B cell (primary cell): ENCODE results near the gene RPS8. TPM values are rescaled to one million over a fixed set of nuclear protein-coding genes. Genes with fewer than 3 reads are reported as not detected.
A peak's percentile ranks its signal among the peaks of the same experiment; 100 is the strongest.

Experiments used
- ATAC-seq: fragments of 200-7000 bp; cut with Tn5 transposase; one replicate; pipeline ENCODE4 v1.10.0; 2021; ENCODE audit warnings: low read depth, mild to moderate bottlenecking, moderate number of reproducible peaks, moderate library complexity
- CTCF ChIA-PET: fragments of 350-600 bp; sonication (Branson Sonifier 250); formaldehyde crosslinking; loops from one replicate; lab custom pipeline; 2021; ENCODE audit warnings: antibody characterized with exemption, inconsistent platforms; lab: Charles Lee
- POLR2A ChIA-PET: fragments of 350-600 bp; sonication (Branson Sonifier 250); formaldehyde crosslinking; loops from one replicate; lab custom pipeline; 2021; ENCODE audit warnings: antibody characterized with exemption; lab: Charles Lee
- DNase-seq: peaks from one replicate; pipeline ENCODE4 v3.0.0; 2013
- H2AFZ ChIP-seq: 2 replicates; pipeline ENCODE4 v1.6.1; 2012; ENCODE audit warnings: mild to moderate bottlenecking, low read depth, low read length; ENCODE audit not compliant: insufficient read depth, poor library complexity, severe bottlenecking
- H3K27ac ChIP-seq, 2 donors: 1 replicate in 1 of 2; 2 replicates in 1 of 2; pipeline ENCODE4 v1.5.1; 2012 to 2013; ENCODE audit warnings: low read length in 2 of 2, mild to moderate bottlenecking in 2 of 2, moderate library complexity in 1 of 2
- H3K27me3 ChIP-seq, 4 experiments: fragments of 200-600 bp in 1 of 4; sonication (generic) in 1 of 4; replicated peaks in 1 of 4; 1 replicate in 2 of 4; 2 replicates in 2 of 4; pipeline versions ENCODE4 v1.6.1 to v1.7.0; 2013 to 2016; ENCODE audit warnings: low read length in 3 of 4, mild to moderate bottlenecking in 2 of 4, mixed read lengths in 1 of 4, moderate library complexity in 1 of 4; ENCODE audit not compliant: insufficient read depth in 4 of 4, control insufficient read depth in 3 of 4; ENCODE audit errors: control extremely low read depth in 1 of 4
- H3K36me3 ChIP-seq, 2 experiments: replicated peaks in 1 of 2; 1 replicate in 1 of 2; 2 replicates in 1 of 2; pipeline versions ENCODE4 v1.6.1 to v1.7.1; 2013; ENCODE audit warnings: low read length in 1 of 2; ENCODE audit not compliant: insufficient read depth in 2 of 2, control insufficient read depth in 1 of 2; ENCODE audit errors: control extremely low read depth in 1 of 2, extremely low read depth in 1 of 2
- H3K4me1 ChIP-seq, 2 donors: fragments of 200-600 bp in 1 of 2; sonication (generic) in 1 of 2; 1 replicate in 1 of 2; 2 replicates in 1 of 2; pipeline versions ENCODE4 v1.5.1 to v1.6.1; 2013 to 2017; ENCODE audit warnings: low read length in 2 of 2; ENCODE audit not compliant: control insufficient read depth in 2 of 2, insufficient read depth in 2 of 2
- H3K4me2 ChIP-seq: replicated peaks from 2 replicates; pipeline ENCODE3; 2012; ENCODE audit warnings: mild to moderate bottlenecking, low read depth, low read length; ENCODE audit not compliant: poor library complexity, severe bottlenecking
- H3K4me3 ChIP-seq, 5 experiments: fragments of 200-600 bp in 1 of 5; sonication (generic) in 1 of 5; 1 replicate in 3 of 5; 2 replicates in 2 of 5; pipeline versions ENCODE4 v1.5.1 to v1.7.0; 2011 to 2016; ENCODE audit warnings: low read length in 4 of 5, mild to moderate bottlenecking in 4 of 5, low read depth in 2 of 5, control low read depth in 1 of 5, moderate library complexity in 1 of 5; ENCODE audit not compliant: insufficient read depth in 1 of 5; ENCODE audit errors: control extremely low read depth in 1 of 5, extremely low read depth in 1 of 5
- H3K79me2 ChIP-seq: fragments of 200-600 bp; sonication (generic); one replicate; pipeline ENCODE4 v1.6.0; 2016; ENCODE audit warnings: low read length; ENCODE audit not compliant: control insufficient read depth, insufficient read depth
- H3K9ac ChIP-seq: fragments of 200-600 bp; sonication (generic); 2 replicates; pipeline ENCODE4 v1.6.1; 2017; ENCODE audit warnings: mild to moderate bottlenecking, low read length, moderate library complexity
- H3K9me3 ChIP-seq, 3 donors: one replicate each; pipeline versions ENCODE4 v1.6.1 to v1.7.1; 2013; ENCODE audit warnings: low read length in 2 of 3; ENCODE audit not compliant: control insufficient read depth in 2 of 3, insufficient read depth in 1 of 3; ENCODE audit errors: control extremely low read depth in 1 of 3
- H4K20me1 ChIP-seq: 2 replicates; pipeline ENCODE4 v1.6.0; 2012; ENCODE audit warnings: mild to moderate bottlenecking, low read length; ENCODE audit not compliant: insufficient read depth, control insufficient read depth, poor library complexity, severe bottlenecking
- H3K27ac Mint-ChIP-seq: one replicate; pipeline ENCODE4 v1.8.0; 2021; ENCODE audit warnings: mixed read lengths
- H3K27me3 Mint-ChIP-seq: one replicate; pipeline ENCODE4 v1.8.0; 2021; ENCODE audit warnings: mixed read lengths
- H3K4me1 Mint-ChIP-seq: one replicate; pipeline ENCODE4 v1.8.0; 2021; ENCODE audit warnings: mixed read lengths
- H3K4me3 Mint-ChIP-seq: one replicate; pipeline ENCODE4 v1.8.0; 2021; ENCODE audit warnings: mixed read lengths
- H3K9me3 Mint-ChIP-seq: one replicate; pipeline ENCODE4 v1.8.0; 2022; ENCODE audit warnings: mixed read lengths; ENCODE audit not compliant: insufficient read depth
- CTCF ChIP-seq: fragments of 200-600 bp; IDR thresholded peaks from one replicate; pipeline ENCODE4 v1.8.0; 2022; ENCODE audit warnings: antibody characterized with exemption, mild to moderate bottlenecking
- EZH2 ChIP-seq: IDR thresholded peaks from 2 replicates; pipeline ENCODE4 v1.6.1; 2012; ENCODE audit warnings: borderline replicate concordance, low read depth, mild to moderate bottlenecking, moderate library complexity, low read length; ENCODE audit not compliant: insufficient read depth, poor library complexity, severe bottlenecking
- WGBS: methylation state at CpG from one replicate; pipeline ENCODE4 v1.1.5; 2013; ENCODE audit warnings: missing lambda C conversion rate; ENCODE audit not compliant: insufficient coverage; 5-methylcytosine and 5-hydroxymethylcytosine counted together
- intact Hi-C: fragments of 100-400 bp; cut with micrococcal nuclease; formaldehyde crosslinking; loops from one replicate; pipeline ENCODE4 v1.10.0; 2022
- polyA plus RNA-seq: library from polyadenylated mRNA; depleted of rRNA; stranded (reverse); fragments of >200 nt; gene quantifications from 2 replicates; pipeline ENCODE4 v1.2.3, GENCODE V29; 2012
- total RNA-seq, 2 donors: library from RNA; stranded (reverse); fragments of 120-200 nt in 1 of 2; gene quantifications; 1 replicate in 1 of 2; 2 replicates in 1 of 2; pipeline versions ENCODE4 v1.2.3 to v1.2.4, GENCODE V29; 2013 to 2022

RPS8 gene
- total and polyA plus RNA-seq, 2 donors (not counting 1 experiment from before 2014, with no cell fraction given): 2,525 to 4,047 TPM

GRCh38 chr1:44785029-44785380 lies 9.7 kb downstream of the RPS8 start:
- H3K9ac ChIP-seq: peak overlapping the region; percentile 64
- H3K4me2 ChIP-seq: peak overlapping the region; percentile 90
- DNase-seq (no peak), ATAC-seq (no peak)
- H4K20me1 ChIP-seq: peaks cover 4% of the 10 kb centered on the region
- H3K27me3 ChIP-seq: no peaks in the 10 kb centered on the region
- intact Hi-C loops: loop anchor here (5.0 kb wide), 2 partner anchors 202 to 902 kb away; partner anchors contain the start of genes EIF2B3, GPBP1L1 and TMEM69
- ChIA-PET CTCF (interaction anchor here (0.6 to 5.5 kb wide), 11 partner anchors 9 to 704 kb away, joined by 3 to 44 read pairs (median 4); partner anchors contain the start of genes BTBD19, HECTD3, PLK3 and RNU5D-1), POLR2A (interaction anchor here (0.8 to 3.1 kb wide), 6 partner anchors 9 to 518 kb away, joined by 3 to 25 read pairs (median 6); partner anchors contain the start of genes PLK3 and RPS8)
- TF ChIP-seq CTCF (no peak), EZH2 (no peak)
- no peaks in the 10 kb centered on the region for H3K9me3 ChIP-seq
- Mint-ChIP-seq H3K27ac (peak overlapping the region; percentile 78), H3K9me3 (no peaks in the 10 kb centered on the region), H3K4me1 (peaks cover 35% of the 10 kb centered on the region), H3K27me3 (no peaks in the 10 kb centered on the region), H3K4me3 (peak overlapping the region; percentile 82)
- peak overlapping the region in 1 of 5 experiments; percentile 69 for H3K4me3 ChIP-seq
- WGBS: 86% methylated on average over 6 of the region's 6 CpGs
- peak overlapping the region; percentile 85 for H2AFZ ChIP-seq
- peaks cover 25 to 34% of the 10 kb centered on the region in 2 donors for H3K4me1 ChIP-seq
- peaks cover 0 to 15% of the 10 kb centered on the region in 2 experiments for H3K36me3 ChIP-seq
- no peaks in the 10 kb centered on the region for H3K79me2 ChIP-seq
- H3K27ac ChIP-seq: no peak overlapping the region

DNA sequence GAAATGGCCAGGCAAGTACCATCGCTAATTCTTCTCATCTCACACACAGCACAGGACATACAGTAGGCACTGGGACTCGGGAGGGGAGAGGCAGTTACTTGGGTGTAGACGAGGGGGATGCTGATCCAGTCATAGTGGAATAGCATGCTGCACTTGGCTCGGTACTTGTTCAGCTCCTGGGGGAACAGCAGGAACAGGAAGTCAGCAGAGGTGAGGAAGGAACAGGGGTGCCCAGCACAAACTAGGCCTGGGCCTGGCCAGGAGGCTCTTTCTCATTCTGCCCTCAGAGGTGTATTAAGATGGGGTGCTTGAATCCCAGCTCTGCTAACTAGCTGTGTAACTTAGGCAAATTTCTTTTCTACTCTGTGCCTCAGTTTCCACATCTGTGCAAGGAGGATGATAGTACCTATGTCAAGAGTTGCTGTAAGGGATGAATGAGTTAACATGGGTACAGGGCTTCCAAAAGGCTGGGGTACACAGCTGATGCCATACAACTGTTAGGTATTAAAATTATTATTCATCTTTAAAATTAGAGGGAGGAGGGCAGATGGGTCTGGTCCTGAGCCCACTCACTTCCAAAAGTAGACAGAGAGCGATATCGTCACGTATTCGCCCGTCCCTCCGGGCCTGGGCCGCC lies 10.3 kb downstream of the RPS8 start:
- peaks cover 33% of the 10 kb centered on the region for H3K4me1 Mint-ChIP-seq
- DNase-seq: no peak
- Histone ChIP-seq H3K27ac (peak overlapping the region in 1 of 2 donors; percentile 50), H3K4me1 (peaks cover 25 to 34% of the 10 kb centered on the region in 2 donors), H3K4me2 (peak overlapping the region; percentile 90), H3K9me3 (no peaks in the 10 kb centered on the region), H3K4me3 (peak overlapping the region in 4 of 5 experiments; percentile 53 to 68 (median 60)), H3K27me3 (no peaks in the 10 kb centered on the region), H3K36me3 (peaks cover 0 to 10% of the 10 kb centered on the region in 2 experiments), H3K9ac (peak overlapping the region; percentile 63), H2AFZ (peak overlapping the region; percentile 82), H3K79me2 (no peaks in the 10 kb centered on the region), H4K20me1 (peaks cover 4% of the 10 kb centered on the region)
- H3K4me3 Mint-ChIP-seq: peak overlapping the region; percentile 82
- ChIA-PET CTCF (interaction anchor here (0.9 to 5.5 kb wide), 9 partner anchors 10 to 515 kb away, joined by 3 to 44 read pairs (median 4); partner anchors contain the start of genes BTBD19, HECTD3, PLK3 and RNU5D-1), POLR2A (interaction anchor here (0.8 to 3.1 kb wide), 5 partner anchors 10 to 34 kb away, joined by 4 to 25 read pairs (median 8); partner anchors contain the start of genes PLK3 and RPS8)
- intact Hi-C loops: loop anchor here (1.0 to 5.0 kb wide), 9 partner anchors 10 to 902 kb away; partner anchors contain the start of genes EIF2B3, GPBP1L1, PLK3 and RNU5D-1
- no peaks in the 10 kb centered on the region for H3K27me3 Mint-ChIP-seq
- TF ChIP-seq EZH2 (no peak), CTCF (no peak)
- no peaks in the 10 kb centered on the region for H3K9me3 Mint-ChIP-seq
- no peak for ATAC-seq
- 18% methylated on average over 10 of the region's 11 CpGs for WGBS
- H3K27ac Mint-ChIP-seq: peak overlapping the region; percentile 92
